ENCODE results near the gene SNAPIN.

Gene SNAPIN

DNA sequence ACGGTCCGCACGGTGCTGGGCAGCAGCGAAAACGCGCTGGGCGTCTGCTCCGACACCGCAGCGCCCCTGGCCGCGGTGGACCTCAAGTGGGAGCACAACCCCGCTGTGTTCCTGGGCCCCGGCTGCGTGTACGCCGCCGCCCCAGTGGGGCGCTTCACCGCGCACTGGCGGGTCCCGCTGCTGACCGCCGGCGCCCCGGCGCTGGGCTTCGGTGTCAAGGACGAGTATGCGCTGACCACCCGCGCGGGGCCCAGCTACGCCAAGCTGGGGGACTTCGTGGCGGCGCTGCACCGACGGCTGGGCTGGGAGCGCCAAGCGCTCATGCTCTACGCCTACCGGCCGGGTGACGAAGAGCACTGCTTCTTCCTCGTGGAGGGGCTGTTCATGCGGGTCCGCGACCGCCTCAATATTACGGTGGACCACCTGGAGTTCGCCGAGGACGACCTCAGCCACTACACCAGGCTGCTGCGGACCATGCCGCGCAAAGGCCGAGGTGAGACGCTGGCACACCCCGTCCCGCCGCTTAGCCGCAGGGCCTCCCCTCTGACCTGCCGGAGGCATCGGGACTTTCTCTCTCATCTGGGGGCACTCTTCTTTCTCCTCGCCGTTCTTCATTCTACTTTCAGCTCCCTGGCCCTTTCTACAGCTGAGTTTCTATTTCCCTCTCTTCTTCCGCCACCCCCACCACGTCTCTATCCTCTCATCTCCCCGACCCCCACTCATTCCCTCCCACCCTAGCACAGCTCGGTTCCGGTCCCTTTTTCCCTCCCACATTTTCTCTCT, 21.0 kb downstream of the SNAPIN start:
- no peak for DNase-seq

DNA sequence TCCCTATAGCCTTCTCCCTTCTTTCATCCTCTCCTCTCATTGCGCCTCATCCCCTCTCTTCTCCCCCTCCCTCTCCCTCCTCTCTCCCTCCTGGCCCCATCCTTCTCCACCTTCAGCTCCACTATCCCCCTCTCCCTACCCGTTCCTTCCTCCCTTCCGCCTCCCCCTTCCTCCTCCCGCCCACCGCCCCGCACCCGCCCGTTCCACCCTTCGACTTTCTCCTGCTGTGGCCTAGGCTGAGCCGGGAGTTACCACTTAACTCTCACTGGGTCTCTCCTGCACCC, 21.6 kb downstream of the SNAPIN start:
- no peak for DNase-seq

DNA sequence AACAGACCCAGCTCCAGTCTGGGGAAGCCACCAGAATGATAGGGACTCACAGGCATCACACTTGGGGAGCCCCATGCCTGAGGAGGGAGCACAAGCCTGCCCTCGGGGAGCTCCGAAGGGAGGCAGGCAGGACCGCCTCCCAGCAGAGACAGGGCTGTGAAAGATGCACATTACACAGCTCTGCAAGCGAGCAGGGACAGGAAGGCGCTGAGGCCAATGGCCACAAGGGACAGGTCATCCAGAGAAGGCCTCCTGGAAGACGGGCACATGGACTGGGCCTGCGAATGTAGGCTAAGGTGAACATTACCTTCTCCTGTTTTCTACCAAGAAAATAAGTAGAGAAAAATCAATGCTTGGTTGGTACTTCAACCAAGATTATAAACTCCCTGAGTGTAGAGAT, 24.2 kb downstream of the SNAPIN start:
- DNase-seq = no peak

DNA sequence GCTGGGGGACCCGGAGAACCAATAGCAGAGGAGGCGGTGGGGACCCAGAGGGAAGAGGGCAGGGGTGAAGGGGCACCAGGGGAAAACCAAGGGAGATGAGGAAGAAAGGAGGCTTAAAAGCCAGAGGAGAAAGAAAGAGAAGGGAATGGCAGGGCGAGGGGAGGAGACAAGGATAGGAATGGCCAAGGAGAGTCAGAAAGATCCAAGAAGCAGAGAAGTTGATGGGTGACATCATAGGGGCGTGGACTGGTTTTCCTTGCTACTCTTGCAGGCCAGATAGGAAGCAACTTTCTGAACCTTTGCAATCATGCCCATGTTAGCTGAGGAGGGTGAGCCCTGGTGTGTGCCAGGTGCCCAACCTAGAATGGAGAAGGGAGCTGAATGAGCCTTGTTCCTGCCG, 25.4 kb downstream of the SNAPIN start:
- no peak for DNase-seq

DNA sequence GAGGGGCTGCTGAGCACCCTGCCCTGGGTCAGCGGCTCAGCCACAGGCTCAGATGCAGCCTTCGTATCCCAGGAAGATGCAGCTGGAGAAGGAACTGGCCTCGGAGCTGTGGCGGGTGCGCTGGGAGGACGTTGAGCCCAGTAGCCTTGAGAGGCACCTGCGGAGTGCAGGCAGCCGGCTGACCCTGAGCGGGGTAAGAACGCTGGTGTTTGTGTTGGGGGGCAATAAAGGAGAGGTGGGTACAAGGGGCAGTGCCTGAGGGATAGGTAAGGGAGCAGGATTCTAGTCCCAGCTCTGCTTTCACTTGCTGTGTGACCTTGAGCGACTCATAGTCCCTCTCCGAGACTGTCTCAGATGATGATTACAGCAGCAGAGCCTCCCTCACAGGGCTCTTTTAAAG, 26.4 kb downstream of the SNAPIN start:
- DNase-seq = no peak

DNA sequence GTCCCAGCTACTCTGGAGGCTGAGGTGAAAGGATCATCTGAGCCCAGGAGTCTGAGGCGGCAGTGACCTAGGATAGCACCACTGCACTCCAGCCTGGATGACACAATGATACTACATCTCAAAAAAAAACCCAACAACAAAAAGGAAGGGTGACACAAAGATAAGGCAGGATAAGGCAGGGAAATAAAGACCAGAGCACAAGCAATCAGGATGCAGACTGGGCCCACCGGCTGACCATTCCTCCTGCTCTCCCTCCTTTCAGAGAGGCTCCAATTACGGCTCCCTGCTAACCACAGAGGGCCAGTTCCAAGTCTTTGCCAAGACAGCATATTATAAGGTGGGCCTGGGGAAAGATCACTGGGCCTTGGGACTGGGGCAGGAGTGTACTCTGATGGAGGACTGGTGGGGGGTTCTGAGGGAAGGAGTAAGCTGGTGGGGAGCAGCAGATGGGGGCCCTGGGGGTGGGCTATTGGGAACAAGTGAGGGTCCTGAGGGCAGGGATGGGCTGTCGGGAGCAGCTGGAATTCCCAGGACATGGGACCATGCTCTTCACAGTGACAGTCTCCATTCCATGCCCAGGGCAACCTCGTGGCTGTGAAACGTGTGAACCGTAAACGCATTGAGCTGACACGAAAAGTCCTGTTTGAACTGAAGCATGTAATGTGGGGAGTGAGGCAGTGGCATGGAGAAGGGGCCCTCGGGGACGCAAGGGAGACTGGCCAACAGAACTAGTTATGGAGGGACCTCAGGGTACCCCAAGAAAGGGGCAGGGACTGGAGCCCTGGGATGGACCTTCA, 27.2 kb downstream of the SNAPIN start:
- DNase-seq = no peak

DNA sequence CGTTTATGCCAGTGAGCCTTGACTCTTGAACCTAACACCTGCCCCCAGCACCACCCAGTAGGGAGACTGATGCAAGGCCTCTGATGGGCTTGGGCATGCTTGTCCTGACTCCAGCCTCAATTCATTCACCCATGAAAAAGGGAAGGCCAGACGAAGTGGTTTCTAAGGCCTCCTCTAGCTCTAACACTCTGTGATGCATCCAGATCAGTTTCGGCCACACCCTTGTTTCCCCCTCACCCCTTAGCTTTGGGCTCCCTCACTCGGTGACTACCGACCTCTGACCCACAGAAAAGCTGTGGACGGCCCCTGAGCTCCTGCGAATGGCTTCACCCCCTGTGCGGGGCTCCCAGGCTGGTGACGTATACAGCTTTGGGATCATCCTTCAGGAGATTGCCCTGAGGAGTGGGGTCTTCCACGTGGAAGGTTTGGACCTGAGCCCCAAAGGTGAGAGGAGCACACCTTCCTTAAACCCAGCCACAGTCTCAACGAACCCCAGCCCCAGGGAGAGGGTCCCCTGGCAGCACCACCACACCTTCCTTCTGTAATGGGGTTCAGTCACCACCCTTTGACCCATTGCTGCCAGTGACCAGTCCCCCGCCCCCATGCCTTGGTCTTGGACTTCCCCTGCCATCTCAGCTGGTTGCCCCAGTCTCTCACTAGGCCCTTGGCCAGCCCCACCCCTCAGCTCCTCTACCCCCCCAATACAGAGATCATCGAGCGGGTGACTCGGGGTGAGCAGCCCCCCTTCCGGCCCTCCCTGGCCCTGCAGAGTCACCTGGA, 29.0 kb downstream of the SNAPIN start:
- DNase-seq = no peak

DNA sequence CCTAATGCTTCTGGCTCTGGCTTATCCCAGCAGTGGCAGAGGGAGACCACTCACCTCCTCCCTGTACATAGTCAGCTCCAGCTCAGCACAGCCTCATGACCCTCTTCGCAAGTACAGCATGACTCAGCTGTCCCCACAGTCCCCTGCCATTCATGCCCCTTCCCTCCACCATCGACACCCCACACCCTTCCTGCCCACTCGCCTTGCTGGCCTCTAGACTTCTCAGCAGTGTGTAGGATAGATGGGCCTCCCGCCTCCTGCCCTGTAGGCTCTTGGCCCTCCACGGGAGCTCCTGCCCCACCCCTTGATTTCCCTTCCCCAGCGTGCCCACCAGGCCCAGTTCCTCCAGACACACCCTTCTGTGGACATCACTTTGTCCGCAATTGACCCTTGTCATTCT, 29.8 kb downstream of the SNAPIN start:
- DNase-seq = no peak

DNA sequence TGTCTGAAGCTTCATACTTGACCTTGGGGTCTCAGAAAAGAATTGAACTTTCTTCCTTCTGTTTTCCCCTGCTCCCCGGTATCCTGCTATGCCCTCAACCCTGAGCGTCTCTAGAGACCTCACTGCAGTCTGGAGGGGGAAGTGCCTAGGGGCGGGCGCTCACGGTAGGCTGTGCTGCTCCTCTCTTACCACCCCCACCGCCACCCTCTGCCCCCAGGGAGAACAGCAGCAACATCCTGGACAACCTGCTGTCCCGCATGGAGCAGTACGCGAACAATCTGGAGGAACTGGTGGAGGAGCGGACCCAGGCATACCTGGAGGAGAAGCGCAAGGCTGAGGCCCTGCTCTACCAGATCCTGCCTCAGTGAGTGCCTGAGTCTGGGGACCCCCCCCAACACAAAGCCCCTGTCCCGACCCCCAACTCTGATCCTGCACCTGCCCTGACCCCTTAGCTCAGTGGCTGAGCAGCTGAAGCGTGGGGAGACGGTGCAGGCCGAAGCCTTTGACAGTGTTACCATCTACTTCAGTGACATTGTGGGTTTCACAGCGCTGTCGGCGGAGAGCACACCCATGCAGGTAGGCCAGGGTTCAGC, 30.3 kb downstream of the SNAPIN start:
- DNase-seq = no peak

DNA sequence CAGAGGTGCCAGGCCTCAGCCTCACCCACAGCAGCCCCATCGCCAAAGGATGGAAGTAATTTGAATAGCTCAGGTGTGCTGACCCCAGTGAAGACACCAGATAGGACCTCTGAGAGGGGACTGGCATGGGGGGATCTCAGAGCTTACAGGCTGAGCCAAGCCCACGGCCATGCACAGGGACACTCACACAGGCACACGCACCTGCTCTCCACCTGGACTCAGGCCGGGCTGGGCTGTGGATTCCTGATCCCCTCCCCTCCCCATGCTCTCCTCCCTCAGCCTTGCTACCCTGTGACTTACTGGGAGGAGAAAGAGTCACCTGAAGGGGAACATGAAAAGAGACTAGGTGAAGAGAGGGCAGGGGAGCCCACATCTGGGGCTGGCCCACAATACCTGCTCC, 35.0 kb downstream of the SNAPIN start:
- no peak for DNase-seq

DNA sequence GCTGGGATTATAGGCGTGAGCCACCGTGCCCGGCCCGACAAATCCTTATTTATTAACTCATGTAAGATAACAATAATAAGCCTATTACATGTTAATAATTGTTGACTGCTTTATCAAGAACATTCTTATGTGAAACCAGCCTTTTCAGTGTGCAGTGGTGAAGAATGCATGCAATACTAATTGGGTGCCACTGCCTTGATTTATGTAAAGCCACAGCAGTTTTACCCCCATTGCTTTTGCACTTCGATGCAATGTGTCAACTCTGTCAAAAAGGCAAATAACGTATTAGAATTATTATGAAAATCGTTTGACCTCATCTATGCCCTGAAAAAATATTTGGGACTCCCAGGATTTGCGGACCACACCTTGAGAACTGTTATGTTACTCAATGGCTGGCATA, 38.2 kb downstream of the SNAPIN start:
- DNase-seq = no peak

DNA sequence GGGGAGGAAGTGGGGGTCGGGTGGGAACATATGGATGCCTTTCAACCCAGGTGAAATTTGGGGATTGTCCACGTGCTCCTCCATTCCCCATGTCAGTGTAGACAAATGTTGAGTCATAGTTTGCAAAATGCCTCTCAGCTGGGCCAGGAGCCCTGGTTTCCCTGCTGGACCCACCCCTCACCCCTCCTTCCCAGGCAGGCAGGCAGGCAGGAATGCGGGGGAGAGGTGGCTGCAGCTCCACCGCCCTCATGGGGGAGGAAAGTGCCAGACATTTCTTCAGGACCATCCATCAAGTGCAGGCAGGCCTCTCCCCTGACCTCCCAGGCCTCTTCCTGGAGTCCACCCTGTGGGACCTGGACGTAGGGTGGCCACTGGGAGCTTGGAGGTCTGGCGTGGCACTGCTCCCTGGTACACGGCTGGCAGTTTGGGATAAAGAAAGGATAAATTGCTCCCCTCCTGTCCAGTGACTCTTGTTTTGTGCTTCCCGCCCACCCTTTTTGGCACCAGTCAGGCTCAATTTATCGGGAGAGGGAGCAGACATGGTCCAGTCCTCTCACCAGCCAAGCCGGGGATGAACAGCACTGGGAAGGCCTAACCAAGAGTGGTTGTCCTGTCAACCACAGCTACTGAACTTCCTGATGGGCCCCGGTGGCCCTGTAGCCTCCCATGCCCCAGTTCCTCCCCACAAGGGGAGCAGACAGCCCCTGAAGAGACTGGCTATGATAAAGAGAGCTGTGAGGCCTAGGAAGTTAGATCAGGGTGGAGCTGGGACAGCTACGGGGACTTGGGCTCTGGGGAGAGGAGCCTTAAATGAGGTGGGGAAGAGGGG, 38.9 kb downstream of the SNAPIN start:
- DNase-seq = no peak

DNA sequence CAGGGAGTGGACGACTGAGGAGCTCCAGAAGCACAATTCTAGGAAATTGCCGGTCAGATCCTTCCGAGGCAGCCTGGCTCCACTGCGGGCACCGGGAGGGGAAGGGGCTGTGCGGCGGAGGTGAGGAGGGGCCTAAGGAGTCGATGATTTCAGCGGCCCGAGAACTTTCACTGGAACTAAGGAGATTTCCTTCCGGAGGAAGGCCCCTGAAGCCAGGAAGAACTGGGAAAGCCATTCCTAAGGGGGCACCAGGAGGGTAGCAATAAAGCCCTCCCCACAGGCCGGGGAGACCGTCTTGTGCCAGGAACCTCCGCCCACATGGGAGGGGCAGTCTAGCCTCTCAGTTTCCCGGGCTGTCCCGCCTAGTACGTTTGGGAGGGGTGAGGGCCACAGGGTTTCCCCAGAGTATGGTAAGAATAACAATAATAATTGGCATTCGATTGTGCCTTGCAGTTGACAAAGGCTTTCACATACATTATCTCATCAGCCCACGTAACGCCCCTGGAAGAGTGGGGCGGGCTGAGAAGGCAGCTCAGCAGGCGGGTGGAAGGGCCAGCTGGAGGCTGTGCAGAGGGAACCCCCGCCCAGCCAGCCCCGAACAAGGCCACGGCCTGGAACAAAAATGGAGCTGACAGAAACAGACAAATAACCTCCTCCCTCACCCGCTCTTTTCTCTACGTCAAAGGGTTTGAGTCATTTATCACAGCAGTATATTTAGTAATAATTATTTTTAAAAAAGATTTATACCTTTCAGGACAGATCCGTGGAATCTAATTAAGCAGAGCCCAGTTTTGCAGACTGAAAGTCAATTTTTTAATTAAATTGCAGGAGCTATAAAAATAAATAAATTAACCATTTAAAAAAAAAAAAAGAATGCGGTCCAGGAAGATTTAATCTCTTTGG, 39.8 kb downstream of the SNAPIN start:
- DNase-seq = peak in 1 of 2 experiments; percentile 7

DNA sequence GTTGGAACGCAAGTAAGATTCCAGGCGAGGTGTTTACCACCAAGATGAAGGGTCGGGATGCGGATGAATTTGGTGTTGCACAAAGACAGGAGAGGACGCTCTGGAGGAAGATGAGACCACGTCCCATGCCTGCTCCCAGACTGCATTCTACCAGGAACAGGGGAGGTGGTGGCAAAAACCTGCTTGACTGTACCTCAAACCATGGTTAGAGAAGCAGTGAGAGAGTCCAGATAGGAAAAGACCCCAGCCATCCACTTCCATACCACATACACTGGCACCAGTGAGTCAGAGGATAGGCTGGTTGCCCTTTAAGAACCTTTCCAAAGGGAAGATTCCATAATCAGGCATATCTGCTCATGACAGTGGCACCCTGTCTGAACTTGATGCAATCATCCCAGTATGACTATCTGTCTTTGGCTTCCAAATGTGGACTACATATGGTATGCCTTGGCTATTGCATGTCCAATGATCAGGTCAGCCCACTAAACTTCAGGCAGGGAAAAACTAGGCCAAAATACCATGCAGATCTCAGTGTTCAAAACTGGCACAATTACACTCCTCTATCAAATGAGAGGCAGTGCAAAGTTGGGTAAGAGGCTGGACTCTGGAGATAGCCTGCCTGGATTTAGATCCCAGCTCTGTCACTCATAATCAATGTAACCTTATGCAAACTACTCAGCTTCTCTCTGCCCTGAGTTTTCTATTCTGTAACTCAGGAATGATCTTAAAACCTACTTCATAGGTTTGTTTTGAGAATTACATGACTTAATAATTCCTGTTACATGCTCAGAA, 40.6 kb downstream of the SNAPIN start:
- no peak for DNase-seq

DNA sequence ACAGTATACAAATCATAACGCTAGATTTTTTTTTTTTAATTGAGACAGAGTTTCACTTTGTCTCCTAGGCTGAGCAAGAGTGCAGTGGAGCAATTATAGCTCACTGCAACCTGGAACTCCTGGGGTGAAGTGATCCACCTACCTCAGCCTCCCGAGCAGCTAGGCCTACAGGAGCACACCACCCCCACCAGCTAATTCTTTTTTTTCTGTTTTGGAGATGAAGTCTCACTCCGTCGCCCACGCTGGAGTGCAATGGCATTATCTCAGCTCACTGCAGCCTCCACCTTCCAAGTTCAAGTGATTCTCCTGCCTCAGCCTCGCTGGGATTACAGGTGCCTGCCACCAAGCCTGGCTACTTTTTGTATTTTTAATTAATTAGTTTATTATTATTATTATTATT, 41.3 kb downstream of the SNAPIN start:
- DNase-seq = no peak

DNA sequence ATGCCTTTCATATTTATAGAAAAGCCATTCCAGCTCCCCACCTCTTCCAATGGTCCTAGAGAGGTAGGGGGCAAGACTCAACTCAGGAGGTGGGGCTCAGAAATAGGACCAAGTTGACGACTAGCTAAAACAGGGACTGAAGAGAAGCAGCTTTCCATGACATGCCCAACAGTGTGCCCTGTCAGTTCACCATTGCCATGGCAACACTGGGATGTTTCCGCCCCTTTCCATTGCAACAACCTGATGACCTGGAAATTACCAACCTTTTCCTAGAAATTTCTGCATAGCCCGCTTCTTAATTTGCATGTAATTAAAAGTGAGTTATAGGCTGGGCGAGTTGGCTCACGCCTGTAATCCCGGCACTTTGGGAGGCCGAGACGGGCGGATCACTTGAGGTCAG, 47.0 kb downstream of the SNAPIN start:
- no peak for DNase-seq

DNA sequence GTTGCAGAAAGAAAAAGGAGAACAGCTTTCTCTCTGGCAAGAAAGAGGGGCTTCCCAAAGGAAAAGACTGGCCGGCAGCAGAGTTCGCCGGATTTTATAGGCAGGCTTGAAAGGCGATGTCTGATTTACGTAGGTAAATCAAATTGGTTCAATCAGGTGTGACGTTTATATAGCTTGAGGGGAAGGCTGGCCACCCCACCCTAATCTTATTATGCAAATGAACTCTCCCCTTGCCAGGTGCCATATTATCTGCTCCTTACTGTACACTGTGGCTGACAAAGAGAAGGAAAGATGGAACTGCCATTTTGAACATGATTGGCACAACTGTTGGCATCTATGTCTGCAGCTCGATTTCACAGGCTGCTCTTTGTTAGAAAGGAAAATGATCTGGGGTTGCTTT, 52.5 kb downstream of the SNAPIN start:
- DNase-seq = no peak
